RPMI8226 (cell line): ENCODE data around the gene CFAP97D1.
"Not testable (repeated sequence)": the region's sequence is repeated elsewhere in the genome, so short reads cannot be mapped to it uniquely, and the experiment has no call there.

Source experiments
- DNase-seq: peaks from one replicate; pipeline ENCODE4 v3.0.0-alpha.2; 2015

CFAP97D1 gene

GRCh38 chr17:43768943-43769342, 11.3 kb upstream of the CFAP97D1 start:
- no peak for DNase-seq

GRCh38 chr17:43769426-43769825, 10.8 kb upstream of the CFAP97D1 start:
- no peak for DNase-seq

- no peak for DNase-seq
Observed at GRCh38 chr17:43769859-43770258, 10.4 kb upstream of the CFAP97D1 start.

- no peak for DNase-seq
Observed at GRCh38 chr17:43770957-43771356, 9.3 kb upstream of the CFAP97D1 start.

- no peak for DNase-seq
Observed at GRCh38 chr17:43771463-43771862, 8.8 kb upstream of the CFAP97D1 start.

GRCh38 chr17:43772877-43773648, 7.2 kb upstream of the CFAP97D1 start:
- DNase-seq, result no peak

GRCh38 chr17:43774304-43775250, 5.7 kb upstream of the CFAP97D1 start:
- DNase-seq, result no peak

GRCh38 chr17:43778337-43779144, 1.7 kb upstream of the CFAP97D1 start, which contains the start of gene DUSP3:
DUSP3 (minus strand) TSS chr17:43778977; CDS start chr17:43778924, 53 bp downstream.
- peak; percentile 81 for DNase-seq

- no peak for DNase-seq
Observed at GRCh38 chr17:43779145-43780125, 800 bp upstream of the CFAP97D1 start.

- no peak for DNase-seq
Observed at GRCh38 chr17:43782913-43783680, 2.9 kb downstream of the CFAP97D1 start.

GRCh38 chr17:43784068-43784467, 3.8 kb downstream of the CFAP97D1 start:
- no peak for DNase-seq

- DNase-seq, result no peak
Observed at GRCh38 chr17:43784628-43785101, 4.4 kb downstream of the CFAP97D1 start.

- no peak for DNase-seq
Observed at GRCh38 chr17:43787728-43788127, 7.5 kb downstream of the CFAP97D1 start.

- no peak for DNase-seq
Observed at GRCh38 chr17:43788540-43788939, 8.3 kb downstream of the CFAP97D1 start.

- DNase-seq, result no peak
Observed at GRCh38 chr17:43789482-43789881, 9.2 kb downstream of the CFAP97D1 start.

GRCh38 chr17:43790311-43790940, 10.2 kb downstream of the CFAP97D1 start:
- peak; percentile 22 for DNase-seq

GRCh38 chr17:43791589-43791988, 11.4 kb downstream of the CFAP97D1 start:
- peak; percentile 48 for DNase-seq

- DNase-seq, result not testable (repeated sequence)
Observed at GRCh38 chr17:43792668-43793067, 12.4 kb downstream of the CFAP97D1 start.

- not testable (repeated sequence) for DNase-seq
Observed at GRCh38 chr17:43798024-43798423, 17.8 kb downstream of the CFAP97D1 start.

- DNase-seq, result no peak
Observed at GRCh38 chr17:43799047-43799446, 18.8 kb downstream of the CFAP97D1 start.
